GM23248 (cell line): Measurements from ENCODE around the gene RPLP1. TPM values are rescaled to one million over a fixed set of nuclear protein-coding genes. Genes with fewer than 3 reads are reported as not detected.

ENCODE experiments used
- DNase-seq: peaks from one replicate; pipeline ENCODE4 v3.0.0-alpha.2; 2015
- H2AFZ ChIP-seq: fragments of 200-600 bp; sonication (generic); 2 replicates; pipeline ENCODE4 v1.6.1; 2016; ENCODE audit warnings: antibody characterized with exemption
- H3F3A ChIP-seq: fragments of 200-600 bp; sonication (generic); 2 replicates; pipeline ENCODE4 v1.6.1; 2016; ENCODE audit warnings: mild to moderate bottlenecking, antibody characterized with exemption, mixed run types; ENCODE audit not compliant: insufficient read depth
- H3K27ac ChIP-seq: fragments of 200-600 bp; sonication (generic); 2 replicates; pipeline ENCODE4 v1.5.1; 2016; ENCODE audit warnings: mild to moderate bottlenecking
- H3K27me3 ChIP-seq: fragments of 200-600 bp; sonication (generic); replicated peaks from 2 replicates; pipeline ENCODE4 v1.6.1; 2016; ENCODE audit warnings: mild to moderate bottlenecking; ENCODE audit not compliant: insufficient read depth
- H3K36me3 ChIP-seq: fragments of 200-600 bp; sonication (generic); 2 replicates; pipeline ENCODE4 v1.6.1; 2016; ENCODE audit warnings: low read depth, mild to moderate bottlenecking
- H3K4me1 ChIP-seq: fragments of 200-600 bp; sonication (generic); 2 replicates; pipeline ENCODE4 v1.6.1; 2016; ENCODE audit warnings: mild to moderate bottlenecking; ENCODE audit not compliant: insufficient read depth
- H3K4me2 ChIP-seq: fragments of 200-600 bp; sonication (generic); one replicate; pipeline ENCODE4 v1.6.1; 2016; ENCODE audit warnings: mild to moderate bottlenecking; ENCODE audit not compliant: unreplicated experiment
- H3K4me3 ChIP-seq: fragments of 200-600 bp; sonication (generic); 2 replicates; pipeline ENCODE4 v1.5.1; 2016; ENCODE audit warnings: mild to moderate bottlenecking
- H3K79me2 ChIP-seq: fragments of 200-600 bp; sonication (generic); 2 replicates; pipeline ENCODE4 v1.6.1; 2016; ENCODE audit warnings: mild to moderate bottlenecking; ENCODE audit not compliant: insufficient read depth
- H3K9ac ChIP-seq: fragments of 200-600 bp; sonication (generic); 2 replicates; pipeline ENCODE4 v1.6.1; 2016; ENCODE audit warnings: mild to moderate bottlenecking
- H3K9me2 ChIP-seq: fragments of 200-600 bp; sonication (generic); 2 replicates; pipeline ENCODE4 v1.6.1; 2016; ENCODE audit warnings: mixed run types, mild to moderate bottlenecking, moderate library complexity; ENCODE audit not compliant: insufficient read depth
- H3K9me3 ChIP-seq: fragments of 200-600 bp; sonication (generic); one replicate; pipeline ENCODE4 v1.6.1; 2017; ENCODE audit warnings: low read depth
- H4K20me1 ChIP-seq: fragments of 200-600 bp; sonication (generic); 2 replicates; pipeline ENCODE4 v1.6.0; 2016; ENCODE audit not compliant: insufficient read depth
- EZH2 ChIP-seq: fragments of 200-600 bp; sonication (generic); IDR thresholded peaks from 2 replicates; pipeline ENCODE4 v1.6.1; 2018; ENCODE audit warnings: antibody characterized with exemption, mild to moderate bottlenecking; ENCODE audit not compliant: insufficient read depth, poor library complexity, severe bottlenecking
- EZH2phosphoT487 ChIP-seq: fragments of 200-600 bp; sonication (generic); IDR thresholded peaks from 2 replicates; pipeline ENCODE4 v1.6.1; 2018; ENCODE audit warnings: antibody characterized with exemption, moderate library complexity, mild to moderate bottlenecking, low read depth; ENCODE audit not compliant: insufficient read depth
- WGBS, 2 experiments: methylation state at CpG; one replicate each; pipeline ENCODE4 v1.1.6; 2015 to 2017; ENCODE audit warnings: low lambda C conversion rate in 2 of 2, low coverage in 1 of 2; ENCODE audit errors: missing lambda C conversion rate in 2 of 2; 5-methylcytosine and 5-hydroxymethylcytosine counted together
- in situ Hi-C: fragments of 300-500 bp; cut with MboI; formaldehyde crosslinking; loops from 2 replicates; pipeline ENCODE4 v1.15.0; 2020
- polyA plus RNA-seq: library from polyadenylated mRNA; unstranded; fragments of >200 nt; fragmentation: Nextera tagmentation; extraction: Ambion mirVana; gene quantifications from 2 replicates; pipeline ENCODE4 v1.2.1, GENCODE V29; 2016
- total RNA-seq: library from RNA; depleted of rRNA; stranded (reverse); fragments of >200 nt; shearing (Covaris generic); gene quantifications from 2 replicates; pipeline ENCODE4 v1.2.3, GENCODE V29; 2014

The RPLP1 gene
- total and polyA plus RNA-seq, 2 experiments from 2014 or later, result 172 to 963 TPM

DNA sequence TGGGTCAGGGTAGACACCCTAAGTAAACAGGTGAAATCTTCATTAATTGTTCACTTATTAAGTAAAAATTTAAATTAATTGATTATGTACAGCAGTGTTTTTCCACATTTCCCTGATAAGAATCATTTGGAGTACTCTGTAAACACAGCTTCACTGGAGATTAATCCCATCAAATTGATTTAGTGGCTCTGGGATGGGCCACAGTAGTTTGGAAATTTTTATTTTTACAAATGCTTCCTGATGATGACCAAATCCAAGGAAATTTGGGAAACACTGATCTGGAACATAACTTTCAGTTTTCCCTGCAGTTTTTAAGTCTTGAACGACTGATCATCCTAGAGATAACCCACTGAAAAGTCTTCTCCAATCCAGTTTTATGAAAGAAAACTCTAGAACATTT is 18.8 kb upstream of the RPLP1 start:
- Histone ChIP-seq H3K79me2 (peaks cover 12% of the 10 kb centered on the region), H3K4me3 (no peak overlapping the region), H3K4me1 (no peaks in the 10 kb centered on the region), H3K9me2 (no peaks in the 10 kb centered on the region), H2AFZ (no peak overlapping the region), H3K9ac (no peak overlapping the region), H3F3A (no peaks in the 10 kb centered on the region), H3K9me3 (no peaks in the 10 kb centered on the region), H4K20me1 (no peaks in the 10 kb centered on the region), H3K27ac (no peak overlapping the region), H3K27me3 (no peaks in the 10 kb centered on the region), H3K4me2 (no peak overlapping the region), H3K36me3 (0 out of 2 replicates have a peak, but pooled peaks cover 8% of the 10 kb centered on the region)
- TF ChIP-seq EZH2, result no peak
- no peak for TF ChIP-seq EZH2phosphoT487
- DNase-seq, result no peak
- WGBS, 2 experiments, result 94 to 100% methylated on average over 1 of the region's 1 CpG
- in situ Hi-C loops, result no loop called here

- Histone ChIP-seq H3K4me3 (no peak overlapping the region), H2AFZ (no peak overlapping the region), H3K9me2 (no peaks in the 10 kb centered on the region), H3K9me3 (no peaks in the 10 kb centered on the region), H3K36me3 (peaks cover 8% of the 10 kb centered on the region; the same call in 1 of the 2 replicates), H3K9ac (no peak overlapping the region), H3K79me2 (peaks cover 12% of the 10 kb centered on the region), H3K27me3 (no peaks in the 10 kb centered on the region), H3F3A (no peaks in the 10 kb centered on the region), H3K27ac (no peak overlapping the region), H3K4me1 (no peaks in the 10 kb centered on the region), H3K4me2 (no peak overlapping the region), H4K20me1 (no peaks in the 10 kb centered on the region)
- TF ChIP-seq EZH2, result no peak
- no peak for TF ChIP-seq EZH2phosphoT487
- in situ Hi-C loops, result no loop called here
- WGBS, 2 experiments, result 84 to 89% methylated on average over 5 of the region's 5 CpGs
- no peak for DNase-seq
Observed at GRCh38 chr15:69434238-69434637, 18.4 kb upstream of the RPLP1 start.

DNA sequence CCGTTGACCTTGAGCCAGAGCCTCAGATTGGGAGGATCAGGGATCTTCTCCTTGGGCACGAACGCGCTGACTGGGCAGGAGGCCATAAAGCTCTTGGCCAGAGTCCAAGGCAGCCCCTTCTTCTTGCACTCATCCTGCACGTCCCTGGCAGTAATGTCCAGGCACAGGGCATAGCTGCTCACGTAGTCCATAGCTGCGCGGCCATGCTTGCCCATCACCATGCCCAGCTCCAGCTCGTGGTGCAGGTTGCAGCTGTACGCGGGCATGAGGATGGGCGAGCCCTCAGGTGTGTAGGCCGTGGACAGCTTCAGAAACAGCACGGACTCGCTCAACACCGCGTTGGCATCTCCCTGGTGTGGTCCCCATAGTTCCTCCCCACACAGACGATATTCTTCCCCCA is 17.9 kb upstream of the RPLP1 start:
- TF ChIP-seq EZH2phosphoT487 (no peak), EZH2 (no peak)
- Histone ChIP-seq H3K4me3 (no peak overlapping the region), H3K36me3 (peaks cover 8% of the 10 kb centered on the region; the same call in 1 of the 2 replicates), H3F3A (peaks cover 3% of the 10 kb centered on the region; the same call in 1 of the 2 replicates), H3K4me1 (no peaks in the 10 kb centered on the region), H3K9ac (no peak overlapping the region), H3K27me3 (no peaks in the 10 kb centered on the region), H2AFZ (no peak overlapping the region), H4K20me1 (no peaks in the 10 kb centered on the region), H3K4me2 (no peak overlapping the region), H3K79me2 (peaks cover 12% of the 10 kb centered on the region), H3K9me2 (no peaks in the 10 kb centered on the region), H3K27ac (no peak overlapping the region), H3K9me3 (no peaks in the 10 kb centered on the region)
- 97 to 99% methylated on average over 17 to 18 of the region's 18 CpGs for WGBS, 2 experiments
- DNase-seq, result no peak
- in situ Hi-C loops, result no loop called here

DNA sequence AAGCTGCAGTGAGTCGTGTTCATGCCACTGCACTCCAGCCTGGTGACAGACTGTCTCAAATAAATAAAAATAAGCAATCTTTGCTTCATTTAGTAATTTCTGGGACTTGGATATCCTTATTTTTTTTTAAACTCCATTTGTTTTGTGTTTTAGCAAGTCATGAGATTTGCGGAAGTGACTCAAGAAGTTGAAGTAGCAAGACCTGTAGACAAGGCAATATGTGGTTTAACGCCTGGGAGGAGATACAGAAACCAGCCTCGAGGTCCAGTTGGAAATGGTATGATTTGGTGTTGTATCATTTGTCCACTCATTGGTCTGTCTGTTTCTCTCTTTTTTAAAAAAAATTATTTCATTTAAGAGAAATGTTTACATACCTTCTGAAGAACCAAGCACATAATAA is 16.6 kb upstream of the RPLP1 start:
- TF ChIP-seq EZH2phosphoT487 (no peak), EZH2 (no peak)
- Histone ChIP-seq H3K27ac (no peak overlapping the region), H3K9me3 (no peaks in the 10 kb centered on the region), H3K9ac (no peak overlapping the region), H3K9me2 (no peaks in the 10 kb centered on the region), H3F3A (peaks cover 3% of the 10 kb centered on the region; the same call in 1 of the 2 replicates), H3K4me3 (no peak overlapping the region), H3K4me2 (no peak overlapping the region), H4K20me1 (no peaks in the 10 kb centered on the region), H3K27me3 (no peaks in the 10 kb centered on the region), H3K4me1 (no peaks in the 10 kb centered on the region), H3K79me2 (peaks cover 3% of the 10 kb centered on the region), H2AFZ (no peak overlapping the region), H3K36me3 (peaks cover 3% of the 10 kb centered on the region; the same call in 1 of the 2 replicates)
- 99 to 100% methylated on average over 4 of the region's 4 CpGs for WGBS, 2 experiments
- DNase-seq, result no peak
- in situ Hi-C loops, result no loop called here

GRCh38 chr15:69436951-69437350 is 15.7 kb upstream of the RPLP1 start:
- peaks cover 3% of the 10 kb centered on the region; the same call in 1 of the 2 replicates for H3F3A ChIP-seq
- 89 to 98% methylated on average over 4 of the region's 4 CpGs for WGBS, 2 experiments
- TF ChIP-seq EZH2, result no peak
- no peak for TF ChIP-seq EZH2phosphoT487
- H3K4me3 ChIP-seq, result no peak overlapping the region
- H3K27ac ChIP-seq, result no peak overlapping the region
- no peaks in the 10 kb centered on the region for H3K9me2 ChIP-seq
- H3K79me2 ChIP-seq, result peaks cover under 1% of the 10 kb centered on the region; the same call in 1 of the 2 replicates
- H3K36me3 ChIP-seq, result peaks cover 3% of the 10 kb centered on the region; the same call in 1 of the 2 replicates
- in situ Hi-C loops, result no loop called here
- no peaks in the 10 kb centered on the region for H3K27me3 ChIP-seq
- no peaks in the 10 kb centered on the region for H4K20me1 ChIP-seq
- no peaks in the 10 kb centered on the region for H3K9me3 ChIP-seq
- H2AFZ ChIP-seq, result no peak overlapping the region
- H3K4me1 ChIP-seq, result no peaks in the 10 kb centered on the region
- no peak overlapping the region for H3K9ac ChIP-seq
- DNase-seq, result no peak
- no peak overlapping the region for H3K4me2 ChIP-seq
